WTC11 (cell line): ENCODE measurements around the gene SLC25A27. TPM values are rescaled to one million over a fixed set of nuclear protein-coding genes. Genes with fewer than 3 reads are reported as not detected.

Experiments
- ATAC-seq: fragments of 200-7000 bp; cut with Tn5 transposase; 2 replicates; pipeline ENCODE4 v1.10.0; 2021; ENCODE audit warnings: mild to moderate bottlenecking, moderate library complexity
- CTCF ChIA-PET: fragments of 300-600 bp; sonication (Branson Sonifier 250); formaldehyde crosslinking; loops from one replicate; lab custom pipeline; 2021; ENCODE audit warnings: antibody characterized with exemption; lab: Charles Lee
- POLR2A ChIA-PET: fragments of 350-600 bp; sonication (Branson Sonifier 250); formaldehyde crosslinking; loops from one replicate; lab custom pipeline; 2021; ENCODE audit warnings: antibody characterized with exemption; lab: Charles Lee
- DNase-seq: peaks from one replicate; pipeline ENCODE4 v3.0.0; 2021; ENCODE audit warnings: low spot score
- H3K27ac Mint-ChIP-seq: 2 replicates; pipeline ENCODE4 v1.8.0; 2021; ENCODE audit warnings: mixed read lengths
- H3K27me3 Mint-ChIP-seq: 2 replicates; pipeline ENCODE4 v1.8.0; 2021; ENCODE audit warnings: low read depth, mild to moderate bottlenecking, moderate library complexity, mixed read lengths
- H3K36me3 Mint-ChIP-seq: 2 replicates; pipeline ENCODE4 v1.8.0; 2021; ENCODE audit warnings: mixed read lengths
- H3K4me1 Mint-ChIP-seq: 2 replicates; pipeline ENCODE4 v1.8.0; 2022; ENCODE audit warnings: mixed read lengths
- H3K4me3 Mint-ChIP-seq: 2 replicates; pipeline ENCODE4 v1.8.0; 2021; ENCODE audit warnings: mild to moderate bottlenecking, moderate library complexity, mixed read lengths
- H3K9me3 Mint-ChIP-seq: 2 replicates; pipeline ENCODE4 v1.8.0; 2021; ENCODE audit warnings: mixed read lengths
- AFF4 ChIP-seq: sonication (generic); formaldehyde crosslinking; IDR thresholded peaks from 2 replicates; pipeline ENCODE4 v1.8.1; 2023; ENCODE audit warnings: mild to moderate bottlenecking, missing genetic modification reagents, borderline replicate concordance
- CBFB ChIP-seq: sonication (generic); formaldehyde crosslinking; IDR thresholded peaks from 2 replicates; pipeline ENCODE4 v1.8.1; 2022; ENCODE audit warnings: mild to moderate bottlenecking, low read depth, missing genetic modification reagents
- CREB1 ChIP-seq: sonication (generic); formaldehyde crosslinking; IDR thresholded peaks from 2 replicates; pipeline ENCODE4 v1.8.0; 2023; ENCODE audit warnings: mild to moderate bottlenecking, missing genetic modification reagents
- ELF4 ChIP-seq: sonication (generic); formaldehyde crosslinking; IDR thresholded peaks from 2 replicates; pipeline ENCODE4 v1.8.1; 2022; ENCODE audit warnings: low read depth, mild to moderate bottlenecking, moderate library complexity, missing genetic modification reagents
- ESRRA ChIP-seq: sonication (generic); formaldehyde crosslinking; IDR thresholded peaks from 2 replicates; pipeline ENCODE4 v1.8.1; 2022; ENCODE audit warnings: mild to moderate bottlenecking, missing genetic modification reagents, borderline replicate concordance
- ETV6 ChIP-seq: sonication (generic); formaldehyde crosslinking; IDR thresholded peaks from 2 replicates; pipeline ENCODE4 v1.8.1; 2022; ENCODE audit warnings: mild to moderate bottlenecking, missing genetic modification reagents
- FOXP1 ChIP-seq: sonication (generic); formaldehyde crosslinking; IDR thresholded peaks from 2 replicates; pipeline ENCODE4 v1.8.0; 2022; ENCODE audit warnings: missing genetic modification reagents, mild to moderate bottlenecking, moderate library complexity, borderline replicate concordance
- GRHL2 ChIP-seq: fragments of 250-450 bp; sonication (Bioruptor Pico); IDR thresholded peaks from 2 replicates; pipeline ENCODE4 v1.8.0; 2022; ENCODE audit warnings: mild to moderate bottlenecking, moderate library complexity; ENCODE audit not compliant: insufficient replicate concordance, severe bottlenecking
- MAX ChIP-seq: sonication (generic); formaldehyde crosslinking; IDR thresholded peaks from 2 replicates; pipeline ENCODE4 v1.8.0; 2022; ENCODE audit warnings: mild to moderate bottlenecking, missing genetic modification reagents
- MXD4 ChIP-seq: fragments of 250-450 bp; sonication (Bioruptor Pico); IDR thresholded peaks from 2 replicates; pipeline ENCODE4 v1.8.0; 2021; ENCODE audit warnings: mild to moderate bottlenecking, moderate library complexity, borderline replicate concordance
- NFATC4 ChIP-seq: fragments of 250-450 bp; sonication (Bioruptor Pico); IDR thresholded peaks from 2 replicates; pipeline ENCODE4 v1.9.0; 2021; ENCODE audit warnings: mild to moderate bottlenecking
- SOX15 ChIP-seq: fragments of 250-450 bp; sonication (Bioruptor Pico); IDR thresholded peaks from 2 replicates; pipeline ENCODE4 v1.9.0; 2021; ENCODE audit warnings: mild to moderate bottlenecking
- ZNF263 ChIP-seq: sonication (generic); formaldehyde crosslinking; IDR thresholded peaks from 2 replicates; pipeline ENCODE4 v1.8.1; 2022; ENCODE audit warnings: low read depth, mild to moderate bottlenecking, moderate library complexity, missing genetic modification reagents
- ZNF423 ChIP-seq: fragments of 250-450 bp; sonication (Bioruptor Pico); IDR thresholded peaks from 2 replicates; pipeline ENCODE4 v2.1.2; 2022; ENCODE audit warnings: mild to moderate bottlenecking, moderate library complexity
- ZNF532 ChIP-seq: fragments of 250-450 bp; sonication (Bioruptor Pico); IDR thresholded peaks from 2 replicates; pipeline ENCODE4 v1.9.0; 2021; ENCODE audit warnings: mild to moderate bottlenecking, borderline replicate concordance
- total RNA-seq: library from RNA; stranded (reverse); gene quantifications from 3 replicates; pipeline ENCODE4 v1.2.3, GENCODE V29; 2021
- TF ChIP-seq, protein P1 (sequence below): sonication (generic); formaldehyde crosslinking; IDR thresholded peaks from 2 replicates; pipeline ENCODE4 v1.8.1; 2022; ENCODE audit warnings: mild to moderate bottlenecking, moderate library complexity, missing genetic modification reagents
- TF ChIP-seq, protein P2 (sequence below): sonication (generic); formaldehyde crosslinking; IDR thresholded peaks from 2 replicates; pipeline ENCODE4 v1.8.0; 2022; ENCODE audit warnings: mild to moderate bottlenecking, missing genetic modification reagents
- TF ChIP-seq, protein P3 (sequence below): fragments of 250-450 bp; sonication (Bioruptor Pico); IDR thresholded peaks from 2 replicates; pipeline ENCODE4 v1.9.0; 2021; ENCODE audit warnings: mild to moderate bottlenecking

SLC25A27 gene
- total RNA-seq, 1 experiment from 2014 or later = 10.9 TPM

DNA sequence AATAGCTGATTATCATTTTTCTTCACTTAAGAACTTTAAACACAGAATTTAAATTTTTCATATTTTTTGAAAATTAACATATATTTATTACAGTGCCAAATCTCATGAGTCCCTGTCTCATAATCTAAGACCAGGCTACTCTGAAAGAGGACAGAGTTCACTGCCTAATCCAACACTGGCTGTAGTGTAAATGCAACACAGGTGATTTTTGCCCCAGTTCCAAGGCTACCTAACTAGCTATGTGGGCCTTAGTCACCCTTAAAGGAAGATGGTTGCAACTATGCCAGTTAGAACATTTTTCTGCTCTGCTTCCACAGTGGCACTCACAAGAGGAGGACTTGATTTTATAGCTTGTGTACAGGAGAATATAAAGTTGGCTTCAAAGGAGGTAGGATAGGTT is 4.9 kb downstream of the SLC25A27 start:
- Mint-ChIP-seq H3K4me3 (no peak overlapping the region), H3K4me1 (peaks cover 8% of the 10 kb centered on the region), H3K27ac (no peak overlapping the region), H3K27me3 (peaks cover 23% of the 10 kb centered on the region), H3K36me3 (no peaks in the 10 kb centered on the region), H3K9me3 (no peaks in the 10 kb centered on the region)
- ChIA-PET CTCF (no interaction called here), POLR2A (no interaction called here)
- no peak for ATAC-seq
- TF ChIP-seq ZNF423 (CRISPR knock-in tag) = no peak
- no peak for TF ChIP-seq NFATC4 (CRISPR knock-in tag)
- no peak for TF ChIP-seq GRHL2 (CRISPR knock-in tag)
- TF ChIP-seq ELF4 = no peak
- no peak for TF ChIP-seq SOX15 (CRISPR knock-in tag)
- TF ChIP-seq CBFB (CRISPR knock-in tag) = no peak
- TF ChIP-seq, protein P1, sequence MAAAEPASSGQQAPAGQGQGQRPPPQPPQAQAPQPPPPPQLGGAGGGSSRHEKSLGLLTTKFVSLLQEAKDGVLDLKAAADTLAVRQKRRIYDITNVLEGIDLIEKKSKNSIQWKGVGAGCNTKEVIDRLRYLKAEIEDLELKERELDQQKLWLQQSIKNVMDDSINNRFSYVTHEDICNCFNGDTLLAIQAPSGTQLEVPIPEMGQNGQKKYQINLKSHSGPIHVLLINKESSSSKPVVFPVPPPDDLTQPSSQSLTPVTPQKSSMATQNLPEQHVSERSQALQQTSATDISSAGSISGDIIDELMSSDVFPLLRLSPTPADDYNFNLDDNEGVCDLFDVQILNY (CRISPR knock-in tag) = no peak
- TF ChIP-seq, protein P2, sequence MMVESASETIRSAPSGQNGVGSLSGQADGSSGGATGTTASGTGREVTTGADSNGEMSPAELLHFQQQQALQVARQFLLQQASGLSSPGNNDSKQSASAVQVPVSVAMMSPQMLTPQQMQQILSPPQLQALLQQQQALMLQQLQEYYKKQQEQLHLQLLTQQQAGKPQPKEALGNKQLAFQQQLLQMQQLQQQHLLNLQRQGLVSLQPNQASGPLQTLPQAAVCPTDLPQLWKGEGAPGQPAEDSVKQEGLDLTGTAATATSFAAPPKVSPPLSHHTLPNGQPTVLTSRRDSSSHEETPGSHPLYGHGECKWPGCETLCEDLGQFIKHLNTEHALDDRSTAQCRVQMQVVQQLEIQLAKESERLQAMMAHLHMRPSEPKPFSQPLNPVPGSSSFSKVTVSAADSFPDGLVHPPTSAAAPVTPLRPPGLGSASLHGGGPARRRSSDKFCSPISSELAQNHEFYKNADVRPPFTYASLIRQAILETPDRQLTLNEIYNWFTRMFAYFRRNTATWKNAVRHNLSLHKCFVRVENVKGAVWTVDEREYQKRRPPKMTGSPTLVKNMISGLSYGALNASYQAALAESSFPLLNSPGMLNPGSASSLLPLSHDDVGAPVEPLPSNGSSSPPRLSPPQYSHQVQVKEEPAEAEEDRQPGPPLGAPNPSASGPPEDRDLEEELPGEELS (CRISPR knock-in tag) = no peak
- TF ChIP-seq AFF4 (CRISPR knock-in tag) = no peak
- no peak for TF ChIP-seq ZNF532 (CRISPR knock-in tag)
- TF ChIP-seq CREB1 (CRISPR knock-in tag) = no peak
- TF ChIP-seq ZNF263 (CRISPR knock-in tag) = no peak
- TF ChIP-seq, protein P3, sequence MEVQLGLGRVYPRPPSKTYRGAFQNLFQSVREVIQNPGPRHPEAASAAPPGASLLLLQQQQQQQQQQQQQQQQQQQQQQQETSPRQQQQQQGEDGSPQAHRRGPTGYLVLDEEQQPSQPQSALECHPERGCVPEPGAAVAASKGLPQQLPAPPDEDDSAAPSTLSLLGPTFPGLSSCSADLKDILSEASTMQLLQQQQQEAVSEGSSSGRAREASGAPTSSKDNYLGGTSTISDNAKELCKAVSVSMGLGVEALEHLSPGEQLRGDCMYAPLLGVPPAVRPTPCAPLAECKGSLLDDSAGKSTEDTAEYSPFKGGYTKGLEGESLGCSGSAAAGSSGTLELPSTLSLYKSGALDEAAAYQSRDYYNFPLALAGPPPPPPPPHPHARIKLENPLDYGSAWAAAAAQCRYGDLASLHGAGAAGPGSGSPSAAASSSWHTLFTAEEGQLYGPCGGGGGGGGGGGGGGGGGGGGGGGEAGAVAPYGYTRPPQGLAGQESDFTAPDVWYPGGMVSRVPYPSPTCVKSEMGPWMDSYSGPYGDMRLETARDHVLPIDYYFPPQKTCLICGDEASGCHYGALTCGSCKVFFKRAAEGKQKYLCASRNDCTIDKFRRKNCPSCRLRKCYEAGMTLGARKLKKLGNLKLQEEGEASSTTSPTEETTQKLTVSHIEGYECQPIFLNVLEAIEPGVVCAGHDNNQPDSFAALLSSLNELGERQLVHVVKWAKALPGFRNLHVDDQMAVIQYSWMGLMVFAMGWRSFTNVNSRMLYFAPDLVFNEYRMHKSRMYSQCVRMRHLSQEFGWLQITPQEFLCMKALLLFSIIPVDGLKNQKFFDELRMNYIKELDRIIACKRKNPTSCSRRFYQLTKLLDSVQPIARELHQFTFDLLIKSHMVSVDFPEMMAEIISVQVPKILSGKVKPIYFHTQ (CRISPR knock-in tag) = no peak
- no peak for TF ChIP-seq ESRRA (CRISPR knock-in tag)
- TF ChIP-seq MXD4 (CRISPR knock-in tag) = no peak
- TF ChIP-seq FOXP1 (CRISPR knock-in tag) = no peak
- TF ChIP-seq MAX (CRISPR knock-in tag) = no peak
- no peak for TF ChIP-seq ETV6 (CRISPR knock-in tag)
- DNase-seq = no peak
